ENCODE results near the gene PARD3B. TPM values are rescaled to one million over a fixed set of nuclear protein-coding genes. Genes with fewer than 3 reads are reported as not detected.

The PARD3B gene
- total and polyA plus RNA-seq, 2 donors (not counting 1 experiment from before 2014, with no cell fraction given): 7.4 to 20.6 TPM

GRCh38 chr2:204945376-204945775 is 400.1 kb downstream of the PARD3B start:
- no peaks in the 10 kb centered on the region for H3K79me2 ChIP-seq (ENCODE audit: control insufficient read depth, insufficient read depth, low read length)
- H3K27ac ChIP-seq (ENCODE audit: insufficient read depth, low read length): no peak overlapping the region
- no peaks in the 10 kb centered on the region for H3K36me3 ChIP-seq (ENCODE audit: control insufficient read depth, insufficient read depth, low read length)
- H3K4me3 ChIP-seq (replicated peaks in 1 of 4; ENCODE audit: control extremely low read depth in 1 of 4, insufficient read depth in 1 of 4, low read depth in 3 of 4, low read length in 4 of 4): no peak overlapping the region
- H3K27me3 ChIP-seq (ENCODE audit: control insufficient read depth, insufficient read depth, low read length): no peaks in the 10 kb centered on the region
- H2AFZ ChIP-seq (ENCODE audit: low read length): no peak overlapping the region
- no peak overlapping the region for H3K4me2 ChIP-seq (ENCODE audit: extremely low read depth, insufficient read depth, low read length)
- no peak for TF ChIP-seq EZH2 (IDR thresholded peaks at IDR 0.05; ENCODE audit: low read length, missing control alignments)
- TF ChIP-seq, protein P1, sequence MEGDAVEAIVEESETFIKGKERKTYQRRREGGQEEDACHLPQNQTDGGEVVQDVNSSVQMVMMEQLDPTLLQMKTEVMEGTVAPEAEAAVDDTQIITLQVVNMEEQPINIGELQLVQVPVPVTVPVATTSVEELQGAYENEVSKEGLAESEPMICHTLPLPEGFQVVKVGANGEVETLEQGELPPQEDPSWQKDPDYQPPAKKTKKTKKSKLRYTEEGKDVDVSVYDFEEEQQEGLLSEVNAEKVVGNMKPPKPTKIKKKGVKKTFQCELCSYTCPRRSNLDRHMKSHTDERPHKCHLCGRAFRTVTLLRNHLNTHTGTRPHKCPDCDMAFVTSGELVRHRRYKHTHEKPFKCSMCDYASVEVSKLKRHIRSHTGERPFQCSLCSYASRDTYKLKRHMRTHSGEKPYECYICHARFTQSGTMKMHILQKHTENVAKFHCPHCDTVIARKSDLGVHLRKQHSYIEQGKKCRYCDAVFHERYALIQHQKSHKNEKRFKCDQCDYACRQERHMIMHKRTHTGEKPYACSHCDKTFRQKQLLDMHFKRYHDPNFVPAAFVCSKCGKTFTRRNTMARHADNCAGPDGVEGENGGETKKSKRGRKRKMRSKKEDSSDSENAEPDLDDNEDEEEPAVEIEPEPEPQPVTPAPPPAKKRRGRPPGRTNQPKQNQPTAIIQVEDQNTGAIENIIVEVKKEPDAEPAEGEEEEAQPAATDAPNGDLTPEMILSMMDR (conservative IDR thresholded peaks at IDR 0.05 in 1 of 2, IDR thresholded peaks at IDR 0.05 in 1 of 2; ENCODE audit: low read depth in 1 of 2, low read length in 2 of 2): no peak
- no peak for DNase-seq (ENCODE audit: low read depth in 2 of 2)
- no peak overlapping the region for H3K9ac ChIP-seq (ENCODE audit: insufficient read depth, low read length)
- H4K20me1 ChIP-seq (ENCODE audit: control insufficient read depth, extremely low read depth, insufficient read depth, low read length): no peaks in the 10 kb centered on the region
- H3K9me3 ChIP-seq (ENCODE audit: control insufficient read depth, insufficient read depth, low read depth, low read length): no peaks in the 10 kb centered on the region
- H3K4me1 ChIP-seq (ENCODE audit: control insufficient read depth, extremely low read depth, insufficient read depth, low read length): no peaks in the 10 kb centered on the region

DNA sequence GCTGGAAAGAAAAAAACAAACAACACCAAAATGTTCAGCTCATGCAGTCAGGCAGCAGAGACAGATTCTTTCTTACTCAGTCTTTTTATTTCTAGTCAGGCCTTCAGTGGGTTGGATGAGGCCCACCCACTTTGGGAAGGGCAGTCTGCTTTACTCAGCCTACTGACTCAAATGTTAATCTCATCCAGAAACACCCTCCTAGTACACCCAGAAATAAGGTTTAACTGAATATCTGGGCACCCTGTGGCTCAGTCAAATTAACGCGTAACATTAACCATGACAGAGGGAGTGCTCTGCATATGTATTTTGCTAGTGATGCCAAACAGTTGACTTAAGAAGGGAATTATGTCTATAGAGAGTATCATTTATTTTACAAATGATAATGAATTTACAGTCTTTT is 401.6 kb downstream of the PARD3B start:
- H3K36me3 ChIP-seq (ENCODE audit: control insufficient read depth, insufficient read depth, low read length): no peaks in the 10 kb centered on the region
- H3K27ac ChIP-seq (ENCODE audit: insufficient read depth, low read length): no peak overlapping the region
- H3K4me3 ChIP-seq (replicated peaks in 1 of 4; ENCODE audit: control extremely low read depth in 1 of 4, insufficient read depth in 1 of 4, low read depth in 3 of 4, low read length in 4 of 4): no peak overlapping the region
- no peak for TF ChIP-seq EZH2 (IDR thresholded peaks at IDR 0.05; ENCODE audit: low read length, missing control alignments)
- TF ChIP-seq, protein P1 (conservative IDR thresholded peaks at IDR 0.05 in 1 of 2, IDR thresholded peaks at IDR 0.05 in 1 of 2; ENCODE audit: low read depth in 1 of 2, low read length in 2 of 2): no peak
- no peak overlapping the region for H2AFZ ChIP-seq (ENCODE audit: low read length)
- no peaks in the 10 kb centered on the region for H3K9me3 ChIP-seq (ENCODE audit: control insufficient read depth, insufficient read depth, low read depth, low read length)
- no peak overlapping the region for H3K9ac ChIP-seq (ENCODE audit: insufficient read depth, low read length)
- H3K4me1 ChIP-seq (ENCODE audit: control insufficient read depth, extremely low read depth, insufficient read depth, low read length): no peaks in the 10 kb centered on the region
- no peak for DNase-seq (ENCODE audit: low read depth in 2 of 2)
- no peaks in the 10 kb centered on the region for H4K20me1 ChIP-seq (ENCODE audit: control insufficient read depth, extremely low read depth, insufficient read depth, low read length)
- H3K79me2 ChIP-seq (ENCODE audit: control insufficient read depth, insufficient read depth, low read length): no peaks in the 10 kb centered on the region
- no peak overlapping the region for H3K4me2 ChIP-seq (ENCODE audit: extremely low read depth, insufficient read depth, low read length)
- H3K27me3 ChIP-seq (ENCODE audit: control insufficient read depth, insufficient read depth, low read length): no peaks in the 10 kb centered on the region

- Histone ChIP-seq H3K9me3 (ENCODE audit: control insufficient read depth, insufficient read depth, low read depth, low read length) (no peaks in the 10 kb centered on the region), H4K20me1 (ENCODE audit: control insufficient read depth, extremely low read depth, insufficient read depth, low read length) (no peaks in the 10 kb centered on the region), H3K36me3 (ENCODE audit: control insufficient read depth, insufficient read depth, low read length) (no peaks in the 10 kb centered on the region), H3K4me2 (ENCODE audit: extremely low read depth, insufficient read depth, low read length) (no peak overlapping the region), H3K79me2 (ENCODE audit: control insufficient read depth, insufficient read depth, low read length) (no peaks in the 10 kb centered on the region), H3K27me3 (ENCODE audit: control insufficient read depth, insufficient read depth, low read length) (no peaks in the 10 kb centered on the region), H2AFZ (ENCODE audit: low read length) (no peak overlapping the region), H3K4me1 (ENCODE audit: control insufficient read depth, extremely low read depth, insufficient read depth, low read length) (no peaks in the 10 kb centered on the region), H3K9ac (ENCODE audit: insufficient read depth, low read length) (no peak overlapping the region), H3K4me3 (replicated peaks in 1 of 4; ENCODE audit: control extremely low read depth in 1 of 4, insufficient read depth in 1 of 4, low read depth in 3 of 4, low read length in 4 of 4) (no peak overlapping the region), H3K27ac (ENCODE audit: insufficient read depth, low read length) (no peak overlapping the region)
- DNase-seq (ENCODE audit: low read depth in 2 of 2): no peak
- TF ChIP-seq EZH2 (IDR thresholded peaks at IDR 0.05; ENCODE audit: low read length, missing control alignments): no peak
- TF ChIP-seq, protein P1 (conservative IDR thresholded peaks at IDR 0.05 in 1 of 2, IDR thresholded peaks at IDR 0.05 in 1 of 2; ENCODE audit: low read depth in 1 of 2, low read length in 2 of 2): no peak
Measured at GRCh38 chr2:204947405-204947804, 402.1 kb downstream of the PARD3B start.

Measured in fibroblast of lung (primary cell).